ENCODE measurements around the gene TRIM32.
"Not testable (repeated sequence)": the region's sequence is repeated elsewhere in the genome, so short reads cannot be mapped to it uniquely, and the experiment has no call there.

The TRIM32 gene

GRCh38 chr9:116674210-116674980 lies 12.7 kb upstream of the TRIM32 start:
- DNase-seq (ENCODE audit: low read depth in 2 of 2), result no peak

- no peak for DNase-seq (ENCODE audit: low read depth in 2 of 2)
Measured at GRCh38 chr9:116683535-116683934, 3.6 kb upstream of the TRIM32 start.

GRCh38 chr9:116685166-116685565 lies 1.9 kb upstream of the TRIM32 start:
- DNase-seq (ENCODE audit: low read depth in 2 of 2), result no peak

GRCh38 chr9:116686135-116686534 lies 970 bp upstream of the TRIM32 start:
- no peak for DNase-seq (ENCODE audit: low read depth in 2 of 2)

GRCh38 chr9:116686693-116687073 lies 422 bp upstream of the TRIM32 start:
- no peak for DNase-seq (ENCODE audit: low read depth in 2 of 2)

GRCh38 chr9:116687754-116688135 lies 640 bp downstream of the TRIM32 start:
- no peak for DNase-seq (ENCODE audit: low read depth in 2 of 2)

- DNase-seq (ENCODE audit: low read depth in 2 of 2), result no peak
Measured at GRCh38 chr9:116688806-116689485, 1.8 kb downstream of the TRIM32 start.

GRCh38 chr9:116689486-116690032 lies 2.5 kb downstream of the TRIM32 start:
- DNase-seq (ENCODE audit: low read depth in 2 of 2), result no peak

- not testable (repeated sequence) for DNase-seq (ENCODE audit: low read depth in 2 of 2)
Measured at GRCh38 chr9:116690805-116691204, 3.7 kb downstream of the TRIM32 start.

- DNase-seq (ENCODE audit: low read depth in 2 of 2), result no peak
Measured at GRCh38 chr9:116691607-116692006, 4.5 kb downstream of the TRIM32 start.

GRCh38 chr9:116692616-116693015 lies 5.5 kb downstream of the TRIM32 start:
- no peak for DNase-seq (ENCODE audit: low read depth in 2 of 2)

GRCh38 chr9:116693233-116693731 lies 6.2 kb downstream of the TRIM32 start:
- DNase-seq (ENCODE audit: low read depth in 2 of 2), result no peak

- DNase-seq (ENCODE audit: low read depth in 2 of 2), result no peak
Measured at GRCh38 chr9:116694785-116695291, 7.7 kb downstream of the TRIM32 start.

- no peak for DNase-seq (ENCODE audit: low read depth in 2 of 2)
Measured at GRCh38 chr9:116695438-116695837, 8.3 kb downstream of the TRIM32 start.

GRCh38 chr9:116697362-116697761 lies 10.3 kb downstream of the TRIM32 start:
- DNase-seq (ENCODE audit: low read depth in 2 of 2), result no peak

GRCh38 chr9:116697887-116698286 lies 10.8 kb downstream of the TRIM32 start:
- DNase-seq (ENCODE audit: low read depth in 2 of 2), result no peak

- no peak for DNase-seq (ENCODE audit: low read depth in 2 of 2)
Measured at GRCh38 chr9:116700279-116700678, 13.2 kb downstream of the TRIM32 start.

GRCh38 chr9:116700882-116701865 lies 14.1 kb downstream of the TRIM32 start:
- no peak for DNase-seq (ENCODE audit: low read depth in 2 of 2)

- DNase-seq (ENCODE audit: low read depth in 2 of 2), result no peak
Measured at GRCh38 chr9:116701940-116702642, 15.0 kb downstream of the TRIM32 start.

GRCh38 chr9:116703634-116704033 lies 16.5 kb downstream of the TRIM32 start:
- no peak for DNase-seq (ENCODE audit: low read depth in 2 of 2)

GRCh38 chr9:116704470-116704869 lies 17.4 kb downstream of the TRIM32 start:
- no peak for DNase-seq (ENCODE audit: low read depth in 2 of 2)
